K562 (cell line): ENCODE measurements around the gene DDAH2. TPM values are rescaled to one million over a fixed set of nuclear protein-coding genes. Genes with fewer than 3 reads are reported as not detected.

ENCODE experiments used
- MAFG ChIP-seq: fragments of 450-650 bp; conservative IDR thresholded peaks from 2 replicates; pipeline ENCODE4 v1.6.1; 2016; ENCODE audit warnings: missing genetic modification characterization, missing compliant biosample characterization
- POLR2G ChIP-seq: fragments of 200-400 bp; formaldehyde crosslinking; IDR thresholded peaks from 2 replicates; pipeline ENCODE4 v1.6.1; 2017; ENCODE audit warnings: low read depth, mild to moderate bottlenecking, antibody characterized with exemption, low read length, moderate library complexity
- STAT6 ChIP-seq: sonication (generic); formaldehyde crosslinking; IDR thresholded peaks from 2 replicates; pipeline ENCODE4 v1.8.1; 2023; ENCODE audit warnings: mild to moderate bottlenecking, missing genetic modification reagents
- polyA plus RNA-seq, 8 experiments: library from polyadenylated mRNA; depleted of rRNA in 4 of 8; stranded (reverse) in 5 of 8; unstranded in 3 of 8; fragments of >200 nt; fragmentation: Nextera tagmentation in 2 of 8; fragmentation: Illumina TruSeq in 1 of 8; extraction: Ambion mirVana in 2 of 8; extraction: Trizol in 1 of 8; gene quantifications; 2 replicates each; pipeline versions ENCODE4 v1.2.1 to v1.2.3, GENCODE V29; 2011 to 2014; ENCODE audit warnings: inconsistent platforms in 1 of 8, missing spikeins in 1 of 8
- total RNA-seq, 7 experiments: library from RNA; depleted of rRNA in 6 of 7; stranded (reverse); fragments of >200 nt in 6 of 7; fragmentation: Illumina TruSeq in 2 of 7; extraction: Trizol in 2 of 7; gene quantifications; 2 replicates each; pipeline versions ENCODE4 v1.2.1 to v1.2.3, GENCODE V29; 2011 to 2021; ENCODE audit warnings: low replicate concordance in 1 of 7
- TF ChIP-seq, protein P1 (sequence below): fragments of 450-650 bp; conservative IDR thresholded peaks from 2 replicates; pipeline ENCODE4 v1.6.1; 2016; ENCODE audit warnings: missing genetic modification characterization, low read depth, mild to moderate bottlenecking, control low read depth, missing compliant biosample characterization
- TF ChIP-seq, protein P2 (sequence below): sonication (generic); formaldehyde crosslinking; IDR thresholded peaks from 2 replicates; pipeline ENCODE4 v1.8.1; 2023; ENCODE audit warnings: mild to moderate bottlenecking, missing genetic modification reagents
- TF ChIP-seq, protein P3 (sequence below): fragments of 450-650 bp; formaldehyde crosslinking; IDR thresholded peaks from 2 replicates; pipeline ENCODE4 v1.4.0; 2020; ENCODE audit warnings: mild to moderate bottlenecking, moderate library complexity

The DDAH2 gene
- total and polyA plus RNA-seq, 9 of the 15 experiments (the other 6 are each of a cell fraction or from before 2014, with no cell fraction given) = 1.8 to 45.4 (median 21.4) TPM

DNA sequence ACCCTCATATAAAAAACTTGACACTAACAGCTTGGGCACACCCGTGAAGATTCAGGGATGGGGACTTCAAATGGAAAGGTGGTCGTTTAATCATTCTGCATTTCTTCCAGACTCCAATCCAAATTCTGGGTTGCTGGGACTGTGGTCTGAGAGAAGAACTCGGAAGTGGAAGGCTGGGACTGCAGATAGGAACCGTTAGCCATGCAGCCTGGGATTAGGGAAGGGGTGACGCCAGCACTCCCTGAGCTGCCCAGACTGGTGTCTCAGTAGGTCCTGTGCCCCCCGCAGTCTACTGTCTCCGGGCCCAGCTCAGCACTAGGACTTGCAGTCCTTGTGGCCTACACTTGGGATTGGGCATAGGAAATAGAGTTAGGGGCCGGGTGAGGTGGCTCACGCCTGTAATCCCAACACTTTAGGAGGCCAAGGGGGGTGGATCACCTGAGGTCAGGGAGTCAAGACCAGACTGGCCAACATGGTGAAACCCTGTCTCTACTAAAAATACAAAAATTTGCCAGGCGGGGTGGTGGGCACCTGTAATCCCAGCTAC is 7.7 kb upstream of the DDAH2 start (continued):
- TF ChIP-seq, protein P1, sequence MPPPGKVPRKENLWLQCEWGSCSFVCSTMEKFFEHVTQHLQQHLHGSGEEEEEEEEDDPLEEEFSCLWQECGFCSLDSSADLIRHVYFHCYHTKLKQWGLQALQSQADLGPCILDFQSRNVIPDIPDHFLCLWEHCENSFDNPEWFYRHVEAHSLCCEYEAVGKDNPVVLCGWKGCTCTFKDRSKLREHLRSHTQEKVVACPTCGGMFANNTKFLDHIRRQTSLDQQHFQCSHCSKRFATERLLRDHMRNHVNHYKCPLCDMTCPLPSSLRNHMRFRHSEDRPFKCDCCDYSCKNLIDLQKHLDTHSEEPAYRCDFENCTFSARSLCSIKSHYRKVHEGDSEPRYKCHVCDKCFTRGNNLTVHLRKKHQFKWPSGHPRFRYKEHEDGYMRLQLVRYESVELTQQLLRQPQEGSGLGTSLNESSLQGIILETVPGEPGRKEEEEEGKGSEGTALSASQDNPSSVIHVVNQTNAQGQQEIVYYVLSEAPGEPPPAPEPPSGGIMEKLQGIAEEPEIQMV (tag) = 0 out of 2 replicates have a peak, but pooled peaks have one; percentile 32
- TF ChIP-seq, protein P2, sequence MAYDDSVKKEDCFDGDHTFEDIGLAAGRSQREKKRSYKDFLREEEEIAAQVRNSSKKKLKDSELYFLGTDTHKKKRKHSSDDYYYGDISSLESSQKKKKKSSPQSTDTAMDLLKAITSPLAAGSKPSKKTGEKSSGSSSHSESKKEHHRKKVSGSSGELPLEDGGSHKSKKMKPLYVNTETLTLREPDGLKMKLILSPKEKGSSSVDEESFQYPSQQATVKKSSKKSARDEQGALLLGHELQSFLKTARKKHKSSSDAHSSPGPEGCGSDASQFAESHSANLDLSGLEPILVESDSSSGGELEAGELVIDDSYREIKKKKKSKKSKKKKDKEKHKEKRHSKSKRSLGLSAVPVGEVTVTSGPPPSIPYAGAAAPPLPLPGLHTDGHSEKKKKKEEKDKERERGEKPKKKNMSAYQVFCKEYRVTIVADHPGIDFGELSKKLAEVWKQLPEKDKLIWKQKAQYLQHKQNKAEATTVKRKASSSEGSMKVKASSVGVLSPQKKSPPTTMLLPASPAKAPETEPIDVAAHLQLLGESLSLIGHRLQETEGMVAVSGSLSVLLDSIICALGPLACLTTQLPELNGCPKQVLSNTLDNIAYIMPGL (CRISPR knock-in tag) = 0 out of 2 replicates have a peak, but pooled peaks have one; percentile 66
- TF ChIP-seq POLR2G (no peak), STAT6 (CRISPR knock-in tag) (0 out of 2 replicates have a peak, but pooled peaks have one; percentile 53), MAFG (tag) (no peak)
- TF ChIP-seq, protein P3, sequence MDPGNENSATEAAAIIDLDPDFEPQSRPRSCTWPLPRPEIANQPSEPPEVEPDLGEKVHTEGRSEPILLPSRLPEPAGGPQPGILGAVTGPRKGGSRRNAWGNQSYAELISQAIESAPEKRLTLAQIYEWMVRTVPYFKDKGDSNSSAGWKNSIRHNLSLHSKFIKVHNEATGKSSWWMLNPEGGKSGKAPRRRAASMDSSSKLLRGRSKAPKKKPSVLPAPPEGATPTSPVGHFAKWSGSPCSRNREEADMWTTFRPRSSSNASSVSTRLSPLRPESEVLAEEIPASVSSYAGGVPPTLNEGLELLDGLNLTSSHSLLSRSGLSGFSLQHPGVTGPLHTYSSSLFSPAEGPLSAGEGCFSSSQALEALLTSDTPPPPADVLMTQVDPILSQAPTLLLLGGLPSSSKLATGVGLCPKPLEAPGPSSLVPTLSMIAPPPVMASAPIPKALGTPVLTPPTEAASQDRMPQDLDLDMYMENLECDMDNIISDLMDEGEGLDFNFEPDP (CRISPR knock-in tag) = 0 out of 2 replicates have a peak, but pooled peaks have one; percentile 80
